NCI-H526 treated with DMSO at 0.1 percent for 48 hours (cell line): ENCODE measurements around the gene KLHL28.
A peak's percentile ranks its signal among the peaks of the same experiment; 100 is the strongest.

ENCODE experiments used
- DNase-seq: peaks from one replicate; lab custom pipeline; 2025; lab: John Stamatoyannopoulos, UW

Gene KLHL28

GRCh38 chr14:44961554-44962333 lies at the start of gene KLHL28, which contains the start of gene TOGARAM1:
Gene KLHL28 (minus strand): TSS chr14:44961947. CDS start chr14:44945928, 16,019 bp downstream.
Gene TOGARAM1 (plus strand): TSS chr14:44962190. CDS start chr14:44962422, 232 bp downstream.
- DNase-seq = peak; percentile 99

GRCh38 chr14:45003924-45004323 lies 42.2 kb upstream of the KLHL28 start:
- no peak for DNase-seq

GRCh38 chr14:44995770-44996294 lies 34.1 kb upstream of the KLHL28 start:
- DNase-seq = no peak

GRCh38 chr14:44995196-44995595 lies 33.4 kb upstream of the KLHL28 start:
- DNase-seq = no peak

GRCh38 chr14:44990533-44990932 lies 28.8 kb upstream of the KLHL28 start:
- DNase-seq = no peak

- DNase-seq = no peak
Measured at GRCh38 chr14:44989497-44990440, 28.0 kb upstream of the KLHL28 start.

GRCh38 chr14:44988694-44989093 lies 26.9 kb upstream of the KLHL28 start:
- no peak for DNase-seq

- DNase-seq = no peak
Measured at GRCh38 chr14:44982594-44982993, 20.8 kb upstream of the KLHL28 start.

- DNase-seq = no peak
Measured at GRCh38 chr14:44981198-44981597, 19.5 kb upstream of the KLHL28 start.

- no peak for DNase-seq
Measured at GRCh38 chr14:44979740-44980356, 18.1 kb upstream of the KLHL28 start.

GRCh38 chr14:44979273-44979672 lies 17.5 kb upstream of the KLHL28 start:
- no peak for DNase-seq

GRCh38 chr14:44971459-44971858 lies 9.7 kb upstream of the KLHL28 start:
- DNase-seq = no peak

- no peak for DNase-seq
Measured at GRCh38 chr14:44970907-44971306, 9.2 kb upstream of the KLHL28 start.

GRCh38 chr14:44968714-44969113 lies 7.0 kb upstream of the KLHL28 start:
- no peak for DNase-seq

- DNase-seq = no peak
Measured at GRCh38 chr14:44966601-44967336, 5.0 kb upstream of the KLHL28 start.

- DNase-seq = peak; percentile 24
Measured at GRCh38 chr14:44963775-44964380, 2.1 kb upstream of the KLHL28 start.

- DNase-seq = no peak
Measured at GRCh38 chr14:44963044-44963528, 1.3 kb upstream of the KLHL28 start.

GRCh38 chr14:44962334-44963043 lies 742 bp upstream of the KLHL28 start:
- peak; percentile 76 for DNase-seq

GRCh38 chr14:44961151-44961553 lies 595 bp downstream of the KLHL28 start:
- peak; percentile 50 for DNase-seq

GRCh38 chr14:44960646-44961045 lies 1.1 kb downstream of the KLHL28 start:
- DNase-seq = no peak
